Mucosa of rectum (tissue), 2 donors: ENCODE data around the gene IRAK3.

Experiments
- H3K27ac ChIP-seq, 2 donors: one replicate each; pipeline ENCODE4 v1.7.0; 2013; ENCODE audit warnings: inconsistent platforms in 2 of 2, low read depth in 2 of 2, low read length in 2 of 2
- H3K27me3 ChIP-seq, 2 donors: one replicate each; pipeline ENCODE4 v1.7.0; 2013; ENCODE audit warnings: low read length in 2 of 2; ENCODE audit not compliant: control insufficient read depth in 2 of 2, insufficient read depth in 2 of 2
- H3K36me3 ChIP-seq, 2 donors: one replicate each; pipeline ENCODE4 v1.7.0; 2013; ENCODE audit warnings: low read length in 2 of 2; ENCODE audit not compliant: control insufficient read depth in 2 of 2, insufficient read depth in 2 of 2
- H3K4me1 ChIP-seq, 2 donors: one replicate each; pipeline ENCODE4 v1.7.0; 2013; ENCODE audit warnings: low read length in 2 of 2, mild to moderate bottlenecking in 1 of 2; ENCODE audit not compliant: control insufficient read depth in 2 of 2, insufficient read depth in 2 of 2
- H3K4me3 ChIP-seq, 2 donors: one replicate each; pipeline ENCODE4 v1.7.0; 2013; ENCODE audit warnings: low read length in 2 of 2
- H3K9ac ChIP-seq, 2 donors: one replicate each; pipeline ENCODE4 v1.7.0; 2013; ENCODE audit warnings: low read length in 2 of 2, low read depth in 1 of 2, mild to moderate bottlenecking in 1 of 2
- H3K9me3 ChIP-seq, 2 donors: one replicate each; pipeline ENCODE4 v1.7.0; 2013; ENCODE audit warnings: low read length in 2 of 2; ENCODE audit not compliant: control insufficient read depth in 2 of 2
- donor health status: healthy.
- donor health status: Normal muscosa, but diverticular disease.

The IRAK3 gene

GRCh38 chr12:66251049-66251448, 62.0 kb downstream of the IRAK3 start:
- H3K4me1 ChIP-seq, result no peaks in the 10 kb centered on the region

GRCh38 chr12:66252771-66253170, 63.8 kb downstream of the IRAK3 start:
- Histone ChIP-seq H3K9ac (no peak overlapping the region), H3K9me3 (no peaks in the 10 kb centered on the region), H3K36me3 (peaks cover 0 to 2% of the 10 kb centered on the region in 2 donors), H3K27me3 (no peaks in the 10 kb centered on the region), H3K27ac (no peak overlapping the region), H3K4me3 (no peak overlapping the region), H3K4me1 (no peaks in the 10 kb centered on the region)

More at GRCh38 chr12:66251049-66251448, 62.0 kb downstream of the IRAK3 start:
- Histone ChIP-seq H3K36me3 (peaks cover 0 to 2% of the 10 kb centered on the region in 2 donors), H3K27ac (no peak overlapping the region), H3K9ac (no peak overlapping the region), H3K9me3 (no peaks in the 10 kb centered on the region), H3K4me3 (no peak overlapping the region), H3K27me3 (no peaks in the 10 kb centered on the region)

- Histone ChIP-seq H3K36me3 (no peaks in the 10 kb centered on the region), H3K9me3 (no peaks in the 10 kb centered on the region), H3K4me1 (no peaks in the 10 kb centered on the region), H3K27ac (no peak overlapping the region), H3K4me3 (no peak overlapping the region), H3K9ac (no peak overlapping the region), H3K27me3 (no peaks in the 10 kb centered on the region)
Measured at GRCh38 chr12:66255737-66256136, 66.7 kb downstream of the IRAK3 start.

- no peaks in the 10 kb centered on the region for H3K9me3 ChIP-seq
- H3K27ac ChIP-seq, result no peak overlapping the region
- H3K36me3 ChIP-seq, result no peaks in the 10 kb centered on the region
- no peaks in the 10 kb centered on the region for H3K27me3 ChIP-seq
- H3K9ac ChIP-seq, result no peak overlapping the region
- no peak overlapping the region for H3K4me3 ChIP-seq
- no peaks in the 10 kb centered on the region for H3K4me1 ChIP-seq
Measured at GRCh38 chr12:66258011-66258410, 69.0 kb downstream of the IRAK3 start.

- H3K36me3 ChIP-seq, result no peaks in the 10 kb centered on the region
- H3K9ac ChIP-seq, result no peak overlapping the region
- no peaks in the 10 kb centered on the region for H3K9me3 ChIP-seq
- H3K4me1 ChIP-seq, result no peaks in the 10 kb centered on the region
- no peak overlapping the region for H3K27ac ChIP-seq
- no peak overlapping the region for H3K4me3 ChIP-seq
- H3K27me3 ChIP-seq, result no peaks in the 10 kb centered on the region
Measured at GRCh38 chr12:66262737-66263136, 73.7 kb downstream of the IRAK3 start.

GRCh38 chr12:66268562-66268961, 79.5 kb downstream of the IRAK3 start:
- Histone ChIP-seq H3K27me3 (no peaks in the 10 kb centered on the region), H3K36me3 (no peaks in the 10 kb centered on the region), H3K4me1 (no peaks in the 10 kb centered on the region), H3K9ac (no peak overlapping the region), H3K4me3 (no peak overlapping the region), H3K27ac (no peak overlapping the region), H3K9me3 (no peaks in the 10 kb centered on the region)

- Histone ChIP-seq H3K36me3 (no peaks in the 10 kb centered on the region), H3K9me3 (no peaks in the 10 kb centered on the region), H3K9ac (no peak overlapping the region), H3K4me3 (no peak overlapping the region), H3K27me3 (no peaks in the 10 kb centered on the region), H3K27ac (no peak overlapping the region), H3K4me1 (no peaks in the 10 kb centered on the region)
Measured at GRCh38 chr12:66269142-66269541, 80.1 kb downstream of the IRAK3 start.

- no peaks in the 10 kb centered on the region for H3K9me3 ChIP-seq
- H3K4me3 ChIP-seq, result no peak overlapping the region
- no peak overlapping the region for H3K9ac ChIP-seq
- H3K27ac ChIP-seq, result no peak overlapping the region
- H3K36me3 ChIP-seq, result no peaks in the 10 kb centered on the region
- H3K27me3 ChIP-seq, result no peaks in the 10 kb centered on the region
- no peaks in the 10 kb centered on the region for H3K4me1 ChIP-seq
Measured at GRCh38 chr12:66269757-66270383, 80.9 kb downstream of the IRAK3 start.

- Histone ChIP-seq H3K4me1 (no peaks in the 10 kb centered on the region), H3K9ac (no peak overlapping the region), H3K4me3 (no peak overlapping the region), H3K36me3 (no peaks in the 10 kb centered on the region), H3K27me3 (no peaks in the 10 kb centered on the region), H3K27ac (no peak overlapping the region), H3K9me3 (no peaks in the 10 kb centered on the region)
Measured at GRCh38 chr12:66270613-66271012, 81.6 kb downstream of the IRAK3 start.

GRCh38 chr12:66272650-66273049, 83.6 kb downstream of the IRAK3 start:
- H3K9ac ChIP-seq, result no peak overlapping the region

GRCh38 chr12:66273147-66273546, 84.1 kb downstream of the IRAK3 start:
- Histone ChIP-seq H3K27ac (no peak overlapping the region), H3K4me1 (no peaks in the 10 kb centered on the region), H3K4me3 (no peak overlapping the region), H3K36me3 (no peaks in the 10 kb centered on the region), H3K9me3 (no peaks in the 10 kb centered on the region), H3K27me3 (peaks cover 0 to under 1% of the 10 kb centered on the region in 2 donors), H3K9ac (no peak overlapping the region)

More at GRCh38 chr12:66272650-66273049, 83.6 kb downstream of the IRAK3 start:
- H3K9me3 ChIP-seq, result no peaks in the 10 kb centered on the region
- no peak overlapping the region for H3K27ac ChIP-seq
- H3K36me3 ChIP-seq, result no peaks in the 10 kb centered on the region
- no peak overlapping the region for H3K4me3 ChIP-seq
- no peaks in the 10 kb centered on the region for H3K27me3 ChIP-seq
- H3K4me1 ChIP-seq, result no peaks in the 10 kb centered on the region
